ENCODE measurements around the gene MOK.
A peak's percentile ranks its signal among the peaks of the same experiment; 100 is the strongest.

MOK gene

GRCh38 chr14:102297436-102298170 is 7.4 kb downstream of the MOK start:
- H3K4me3 ChIP-seq (ENCODE audit: low read length): no peak overlapping the region
- TF ChIP-seq CTCF (IDR thresholded peaks at IDR 0.05; ENCODE audit: insufficient read depth, low read depth, low read length, missing control alignments): no peak
- no peak for DNase-seq (ENCODE audit: low read depth)

GRCh38 chr14:102295270-102295669 is 9.7 kb downstream of the MOK start:
- DNase-seq (ENCODE audit: low read depth): no peak
- peak; percentile 24 for TF ChIP-seq CTCF (IDR thresholded peaks at IDR 0.05; ENCODE audit: insufficient read depth, low read depth, low read length, missing control alignments)

GRCh38 chr14:102293781-102294180 is 11.2 kb downstream of the MOK start:
- TF ChIP-seq CTCF (IDR thresholded peaks at IDR 0.05; ENCODE audit: insufficient read depth, low read depth, low read length, missing control alignments): no peak
- no peak for DNase-seq (ENCODE audit: low read depth)
- no peak overlapping the region for H3K4me3 ChIP-seq (ENCODE audit: low read length)

More at GRCh38 chr14:102295270-102295669, 9.7 kb downstream of the MOK start:
- H3K4me3 ChIP-seq (ENCODE audit: low read length): no peak overlapping the region

- TF ChIP-seq CTCF (IDR thresholded peaks at IDR 0.05; ENCODE audit: insufficient read depth, low read depth, low read length, missing control alignments): no peak
- DNase-seq (ENCODE audit: low read depth): no peak
- H3K4me3 ChIP-seq (ENCODE audit: low read length): no peak overlapping the region
Observed at GRCh38 chr14:102292441-102292840, 12.5 kb downstream of the MOK start.

GRCh38 chr14:102288139-102288538 is 16.8 kb downstream of the MOK start:
- no peak for TF ChIP-seq CTCF (IDR thresholded peaks at IDR 0.05; ENCODE audit: insufficient read depth, low read depth, low read length, missing control alignments)
- no peak overlapping the region for H3K4me3 ChIP-seq (ENCODE audit: low read length)
- no peak for DNase-seq (ENCODE audit: low read depth)

- H3K4me3 ChIP-seq (ENCODE audit: low read length): no peak overlapping the region
- peak; percentile 4 for TF ChIP-seq CTCF (IDR thresholded peaks at IDR 0.05; ENCODE audit: insufficient read depth, low read depth, low read length, missing control alignments)
- no peak for DNase-seq (ENCODE audit: low read depth)
Observed at GRCh38 chr14:102285106-102285505, 19.9 kb downstream of the MOK start.

GRCh38 chr14:102283631-102284129 is 21.3 kb downstream of the MOK start:
- no peak for TF ChIP-seq CTCF (IDR thresholded peaks at IDR 0.05; ENCODE audit: insufficient read depth, low read depth, low read length, missing control alignments)
- no peak overlapping the region for H3K4me3 ChIP-seq (ENCODE audit: low read length)

More at GRCh38 chr14:102283631-102284129, 21.3 kb downstream of the MOK start:
- no peak for DNase-seq (ENCODE audit: low read depth)
